Right cardiac atrium (tissue), 5 donors: ENCODE measurements around the gene ANXA4. TPM values are rescaled to one million over a fixed set of nuclear protein-coding genes. Genes with fewer than 3 reads are reported as not detected.

Experiments
- ATAC-seq, 2 donors: fragments of 200-7000 bp; cut with Tn5 transposase; one replicate each; pipeline versions ENCODE4 v1.8.0 to v1.9.1; 2020; ENCODE audit warnings: moderate library complexity in 2 of 2, mild to moderate bottlenecking in 1 of 2
- DNase-seq, 3 donors: peaks; one replicate each; pipeline ENCODE4 v3.0.0-alpha.2; 2020
- H3K27ac ChIP-seq: one replicate; pipeline ENCODE4 v1.5.1; 2013; ENCODE audit warnings: mild to moderate bottlenecking, low read length, control low read depth, moderate library complexity
- H3K27me3 ChIP-seq: one replicate; pipeline ENCODE4 v1.6.1; 2013; ENCODE audit not compliant: control insufficient read depth, insufficient read depth
- H3K4me1 ChIP-seq: one replicate; pipeline ENCODE4 v1.6.1; 2013; ENCODE audit warnings: low read length; ENCODE audit not compliant: control insufficient read depth, insufficient read depth
- H3K4me3 ChIP-seq: one replicate; pipeline ENCODE4 v1.5.1; 2013; ENCODE audit warnings: low read length, control low read depth
- H3K9me3 ChIP-seq: one replicate; pipeline ENCODE4 v1.6.1; 2013; ENCODE audit warnings: low read length; ENCODE audit not compliant: control insufficient read depth
- WGBS: extraction: QIAGEN DNeasy Blood & Tissue Kit; methylation state at CpG from one replicate; pipeline ENCODE4 v1.1.7; 2013; 5-methylcytosine and 5-hydroxymethylcytosine counted together
- intact Hi-C, 4 donors: fragments of 100-400 bp; cut with DNase I; formaldehyde crosslinking; loops; one replicate each; pipeline versions ENCODE4 v1.11.0 to v1.14.0; 2022 to 2023
- polyA plus RNA-seq: library from polyadenylated mRNA; stranded (reverse); fragments of 200-250 nt; gene quantifications from one replicate; pipeline ENCODE4 v1.2.3, GENCODE V29; 2013
- total RNA-seq, 4 donors: library from RNA; stranded (reverse); fragmentation: NEBNext Ultra II Directional; extraction: Animal tissue kit (Norgen Biotek cat#: 25700); gene quantifications; one replicate each; pipeline ENCODE4 v1.2.1, GENCODE V29; 2021
- donor health status: healthy with polysubstance abuse.
- donor health status: DM: no; HTN: yes; CAD: no.
- donor health status: DM: no; HTN: no; CAD: no.
- donor health status: DM: no; HTN: yes; CAD: no; lungs with severe emphysema.
- donor health status: DM: yes; HTN: yes; CAD: no.

Gene ANXA4
- total and polyA plus RNA-seq, 5 donors: 15.4 to 43.7 (median 27.3) TPM

DNA sequence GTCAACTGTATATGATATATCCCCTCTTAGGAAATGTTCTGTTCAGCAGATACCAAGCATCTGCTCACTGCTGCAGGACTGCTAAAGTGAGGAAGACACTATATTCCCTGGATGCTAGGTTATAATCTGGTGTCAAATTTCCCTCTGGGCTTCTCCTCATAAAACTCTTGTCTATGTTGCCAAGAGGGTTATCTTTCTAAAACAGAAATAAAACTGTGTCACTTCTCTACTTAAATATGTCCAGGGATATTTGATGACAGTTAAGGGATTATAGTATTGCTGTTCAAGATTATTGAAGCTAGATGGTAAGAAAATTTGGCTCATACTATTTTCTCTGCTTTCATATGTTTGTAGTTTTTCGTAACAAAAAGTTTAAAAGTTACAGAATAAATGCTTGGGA, 121.4 kb downstream of the ANXA4 start:
- Histone ChIP-seq H3K9me3 (no peaks in the 10 kb centered on the region), H3K4me3 (no peak overlapping the region), H3K4me1 (no peaks in the 10 kb centered on the region), H3K27me3 (no peaks in the 10 kb centered on the region), H3K27ac (no peak overlapping the region)
- WGBS: 79% methylated on average over 1 of the region's 1 CpG
- intact Hi-C loops: no loop called here
- ATAC-seq (no peak), DNase-seq (no peak)

Other genes starting within 250 kb of the ANXA4 start
- 10 to 100 TPM; 45.6 to 57.5 (median 53.4) TPM for gene AAK1, start 98.4 kb upstream of the ANXA4 start, total RNA-seq
- 13.8 TPM for gene AAK1, start 98.4 kb upstream of the ANXA4 start, polyA plus RNA-seq
- gene GMCL1, start 87.5 kb downstream of the ANXA4 start, total RNA-seq: 1 to 10 TPM; 4.6 to 6.8 (median 6.4) TPM
- gene GMCL1, start 87.5 kb downstream of the ANXA4 start, polyA plus RNA-seq: 2.5 TPM
- 10 to 100 TPM; 50.8 to 69.6 (median 57.4) TPM for gene SNRNP27, start 151.8 kb downstream of the ANXA4 start, total RNA-seq
- gene SNRNP27, start 151.8 kb downstream of the ANXA4 start, polyA plus RNA-seq: 61.4 TPM
- gene MXD1, start 173.0 kb downstream of the ANXA4 start, total RNA-seq: 1 to 10 TPM; 6.1 to 7.9 (median 6.6) TPM
- gene MXD1, start 173.0 kb downstream of the ANXA4 start, polyA plus RNA-seq: 2.7 TPM
- 1 to 10 TPM in 3 of 4 donors, under 1 TPM in 1; 0.79 to 1.2 (median 1.1) TPM for gene ASPRV1, start 219.5 kb downstream of the ANXA4 start, total RNA-seq
- 0.84 TPM for gene ASPRV1, start 219.5 kb downstream of the ANXA4 start, polyA plus RNA-seq